HepG2 (cell line): ENCODE data around the gene TMEM185B. TPM values are rescaled to one million over a fixed set of nuclear protein-coding genes. Genes with fewer than 3 reads are reported as not detected.
A peak's percentile ranks its signal among the peaks of the same experiment; 100 is the strongest.

Experiments used
- EEA1 ChIP-seq: sonication (generic); formaldehyde crosslinking; IDR thresholded peaks from 2 replicates; pipeline ENCODE4 v1.5.1; 2020; ENCODE audit warnings: mild to moderate bottlenecking, missing genetic modification reagents, borderline replicate concordance
- FOXO1 ChIP-seq: sonication (generic); formaldehyde crosslinking; IDR thresholded peaks from 2 replicates; pipeline ENCODE4 v1.4.0; 2020; ENCODE audit warnings: missing genetic modification reagents
- KLF9 ChIP-seq: IDR thresholded peaks from 2 replicates; pipeline ENCODE4 v1.6.1; 2016; ENCODE audit warnings: low read depth
- MIER3 ChIP-seq: IDR thresholded peaks from 2 replicates; pipeline ENCODE4 v1.6.1; 2016; ENCODE audit warnings: missing compliant biosample characterization, borderline replicate concordance
- NR2F6 ChIP-seq, 2 experiments: IDR thresholded peaks; 2 replicates each; pipeline ENCODE4 v1.6.1; 2016; ENCODE audit warnings: antibody characterized with exemption in 1 of 2, mild to moderate bottlenecking in 1 of 2
- RNF2 ChIP-seq: fragments of 450-650 bp; conservative IDR thresholded peaks from 2 replicates; pipeline ENCODE4 v1.6.1; 2016; ENCODE audit warnings: low read depth
- SALL2 ChIP-seq: sonication (generic); formaldehyde crosslinking; IDR thresholded peaks from 2 replicates; pipeline ENCODE4 v1.8.1; 2023; ENCODE audit warnings: mild to moderate bottlenecking, missing genetic modification reagents, inconsistent platforms
- TCF12 ChIP-seq, 2 experiments: fragments of 450-650 bp in 1 of 2; sonication (generic) in 1 of 2; formaldehyde crosslinking in 1 of 2; IDR thresholded peaks; 2 replicates each; pipeline versions ENCODE4 v1.6.1 to v1.8.0; 2017 to 2022; ENCODE audit warnings: antibody characterized with exemption in 1 of 2, mild to moderate bottlenecking in 1 of 2, missing genetic modification reagents in 1 of 2, moderate library complexity in 1 of 2
- WIZ ChIP-seq: sonication (generic); formaldehyde crosslinking; IDR thresholded peaks from 2 replicates; pipeline ENCODE4 v1.5.1; 2020; ENCODE audit warnings: mild to moderate bottlenecking, missing genetic modification reagents
- ZBTB20 ChIP-seq: sonication (generic); formaldehyde crosslinking; IDR thresholded peaks from 2 replicates; pipeline ENCODE4 v1.8.1; 2023; ENCODE audit warnings: missing genetic modification reagents, low read depth, mild to moderate bottlenecking, borderline replicate concordance
- ZMYM4 ChIP-seq: sonication (generic); formaldehyde crosslinking; IDR thresholded peaks from 2 replicates; pipeline ENCODE4 v1.8.1; 2023; ENCODE audit warnings: mild to moderate bottlenecking, missing genetic modification reagents
- ZNF275 ChIP-seq: sonication (generic); formaldehyde crosslinking; IDR thresholded peaks from 2 replicates; pipeline ENCODE4 v1.8.0; 2022; ENCODE audit warnings: missing genetic modification reagents, mild to moderate bottlenecking, inconsistent platforms, borderline replicate concordance
- polyA plus RNA-seq, 8 experiments: library from polyadenylated mRNA; depleted of rRNA in 3 of 8; stranded (reverse) in 7 of 8; unstranded in 1 of 8; fragments of >200 nt; fragmentation: Illumina TruSeq in 4 of 8; extraction: Trizol in 4 of 8; gene quantifications; 2 replicates each; pipeline versions ENCODE4 v1.2.1 to v1.2.3, GENCODE V29; 2011 to 2016; ENCODE audit warnings: low read depth in 4 of 8, missing spikeins in 1 of 8, mixed read lengths in 1 of 8; ENCODE audit not compliant: insufficient read depth in 1 of 8
- total RNA-seq, 5 experiments: library from RNA; depleted of rRNA; stranded (reverse); fragments of >200 nt; fragmentation: Illumina TruSeq; extraction: Trizol; gene quantifications; 2 replicates each; pipeline ENCODE4 v1.2.3, GENCODE V29; 2016; ENCODE audit warnings: low read depth in 1 of 5
- TF ChIP-seq, protein P1 (sequence below): sonication (generic); formaldehyde crosslinking; IDR thresholded peaks from one replicate; pipeline ENCODE4 v1.5.1; 2020; ENCODE audit warnings: mild to moderate bottlenecking, missing genetic modification reagents; ENCODE audit errors: not compliant biosample characterization
- TF ChIP-seq, protein P2 (sequence below): sonication (generic); formaldehyde crosslinking; IDR thresholded peaks from 2 replicates; pipeline ENCODE4 v1.8.0; 2022; ENCODE audit warnings: mild to moderate bottlenecking, missing genetic modification reagents, moderate library complexity
- TF ChIP-seq, protein P3 (sequence below): IDR thresholded peaks from 2 replicates; pipeline ENCODE4 v1.6.1; 2016; ENCODE audit warnings: missing genetic modification reagents, missing compliant biosample characterization

Gene TMEM185B
- total and polyA plus RNA-seq, 2 of the 13 experiments (the other 11 are each of a cell fraction or from before 2014, with no cell fraction given): 5.6 to 7.0 TPM

- TF ChIP-seq, protein P1, sequence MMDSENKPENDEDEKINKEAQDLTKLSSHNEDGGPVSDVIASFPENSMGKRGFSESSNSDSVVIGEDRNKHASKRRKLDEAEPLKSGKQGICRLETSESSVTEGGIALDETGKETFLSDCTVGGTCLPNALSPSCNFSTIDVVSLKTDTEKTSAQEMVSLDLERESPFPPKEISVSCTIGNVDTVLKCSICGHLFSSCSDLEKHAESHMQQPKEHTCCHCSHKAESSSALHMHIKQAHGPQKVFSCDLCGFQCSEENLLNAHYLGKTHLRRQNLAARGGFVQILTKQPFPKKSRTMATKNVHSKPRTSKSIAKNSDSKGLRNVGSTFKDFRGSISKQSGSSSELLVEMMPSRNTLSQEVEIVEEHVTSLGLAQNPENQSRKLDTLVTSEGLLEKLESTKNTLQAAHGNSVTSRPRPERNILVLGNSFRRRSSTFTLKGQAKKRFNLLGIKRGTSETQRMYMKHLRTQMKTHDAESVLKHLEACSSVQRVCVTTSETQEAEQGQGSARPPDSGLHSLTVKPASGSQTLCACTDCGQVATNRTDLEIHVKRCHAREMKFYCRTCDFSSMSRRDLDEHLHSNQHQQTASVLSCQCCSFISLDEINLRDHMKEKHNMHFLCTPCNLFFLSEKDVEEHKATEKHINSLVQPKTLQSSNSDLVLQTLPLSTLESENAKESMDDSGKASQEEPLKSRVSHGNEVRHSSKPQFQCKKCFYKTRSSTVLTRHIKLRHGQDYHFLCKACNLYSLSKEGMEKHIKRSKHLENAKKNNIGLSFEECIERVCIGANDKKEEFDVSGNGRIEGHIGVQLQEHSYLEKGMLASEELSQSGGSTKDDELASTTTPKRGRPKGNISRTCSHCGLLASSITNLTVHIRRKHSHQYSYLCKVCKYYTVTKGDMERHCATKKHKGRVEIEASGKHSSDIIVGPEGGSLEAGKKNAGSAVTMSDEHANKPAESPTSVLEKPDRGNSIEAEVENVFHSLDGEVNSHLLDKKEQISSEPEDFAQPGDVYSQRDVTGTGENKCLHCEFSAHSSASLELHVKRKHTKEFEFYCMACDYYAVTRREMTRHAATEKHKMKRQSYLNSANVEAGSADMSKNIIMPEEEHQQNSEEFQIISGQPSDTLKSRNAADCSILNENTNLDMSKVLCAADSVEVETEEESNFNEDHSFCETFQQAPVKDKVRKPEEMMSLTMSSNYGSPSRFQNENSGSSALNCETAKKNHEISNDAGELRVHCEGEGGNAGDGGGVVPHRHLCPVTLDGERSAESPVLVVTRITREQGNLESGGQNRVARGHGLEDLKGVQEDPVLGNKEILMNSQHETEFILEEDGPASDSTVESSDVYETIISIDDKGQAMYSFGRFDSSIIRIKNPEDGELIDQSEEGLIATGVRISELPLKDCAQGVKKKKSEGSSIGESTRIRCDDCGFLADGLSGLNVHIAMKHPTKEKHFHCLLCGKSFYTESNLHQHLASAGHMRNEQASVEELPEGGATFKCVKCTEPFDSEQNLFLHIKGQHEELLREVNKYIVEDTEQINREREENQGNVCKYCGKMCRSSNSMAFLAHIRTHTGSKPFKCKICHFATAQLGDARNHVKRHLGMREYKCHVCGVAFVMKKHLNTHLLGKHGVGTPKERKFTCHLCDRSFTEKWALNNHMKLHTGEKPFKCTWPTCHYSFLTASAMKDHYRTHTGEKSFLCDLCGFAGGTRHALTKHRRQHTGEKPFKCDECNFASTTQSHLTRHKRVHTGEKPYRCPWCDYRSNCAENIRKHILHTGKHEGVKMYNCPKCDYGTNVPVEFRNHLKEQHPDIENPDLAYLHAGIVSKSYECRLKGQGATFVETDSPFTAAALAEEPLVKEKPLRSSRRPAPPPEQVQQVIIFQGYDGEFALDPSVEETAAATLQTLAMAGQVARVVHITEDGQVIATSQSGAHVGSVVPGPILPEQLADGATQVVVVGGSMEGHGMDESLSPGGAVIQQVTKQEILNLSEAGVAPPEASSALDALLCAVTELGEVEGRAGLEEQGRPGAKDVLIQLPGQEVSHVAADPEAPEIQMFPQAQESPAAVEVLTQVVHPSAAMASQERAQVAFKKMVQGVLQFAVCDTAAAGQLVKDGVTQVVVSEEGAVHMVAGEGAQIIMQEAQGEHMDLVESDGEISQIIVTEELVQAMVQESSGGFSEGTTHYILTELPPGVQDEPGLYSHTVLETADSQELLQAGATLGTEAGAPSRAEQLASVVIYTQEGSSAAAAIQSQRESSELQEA (CRISPR knock-in tag): peak; percentile 85
- TF ChIP-seq SALL2 (CRISPR knock-in tag) (peak; percentile 67), KLF9 (CRISPR knock-in tag) (peak; percentile 36; the same call in 1 of the 2 replicates), TCF12 (IDR thresholded peaks at IDR 0.05) (no peak), TCF12 (CRISPR knock-in tag; IDR thresholded peaks at IDR 0.05) (no peak), MIER3 (CRISPR knock-in tag) (peak; percentile 53; the same call in 1 of the 2 replicates), NR2F6 (IDR thresholded peaks at IDR 0.05) (no peak), NR2F6 (CRISPR knock-in tag; IDR thresholded peaks at IDR 0.05) (peak; percentile 26; the same call in 1 of the 2 replicates), WIZ (no peak), ZNF275 (CRISPR knock-in tag) (no peak), ZBTB20 (0 out of 2 replicates have a peak, but pooled peaks have one; percentile 19), ZMYM4 (CRISPR knock-in tag) (peak; percentile 46; the same call in 1 of the 2 replicates), RNF2 (peak; percentile 60), FOXO1 (CRISPR knock-in tag) (no peak), EEA1 (CRISPR knock-in tag) (no peak)
- TF ChIP-seq, protein P2, sequence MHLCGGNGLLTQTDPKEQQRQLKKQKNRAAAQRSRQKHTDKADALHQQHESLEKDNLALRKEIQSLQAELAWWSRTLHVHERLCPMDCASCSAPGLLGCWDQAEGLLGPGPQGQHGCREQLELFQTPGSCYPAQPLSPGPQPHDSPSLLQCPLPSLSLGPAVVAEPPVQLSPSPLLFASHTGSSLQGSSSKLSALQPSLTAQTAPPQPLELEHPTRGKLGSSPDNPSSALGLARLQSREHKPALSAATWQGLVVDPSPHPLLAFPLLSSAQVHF: no peak
- TF ChIP-seq, protein P3, sequence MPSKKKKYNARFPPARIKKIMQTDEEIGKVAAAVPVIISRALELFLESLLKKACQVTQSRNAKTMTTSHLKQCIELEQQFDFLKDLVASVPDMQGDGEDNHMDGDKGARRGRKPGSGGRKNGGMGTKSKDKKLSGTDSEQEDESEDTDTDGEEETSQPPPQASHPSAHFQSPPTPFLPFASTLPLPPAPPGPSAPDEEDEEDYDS (CRISPR knock-in tag): peak; percentile 90
- TF ChIP-seq, all 625 proteins: peak for 154
Observed at GRCh38 chr2:120252225-120253020, 29.2 kb upstream of the TMEM185B start, which contains the start of gene RALB (continued).
